Measurements from ENCODE around the gene DLGAP3.
"Not testable (repeated sequence)": the region's sequence is repeated elsewhere in the genome, so short reads cannot be mapped to it uniquely, and the experiment has no call there.

Gene DLGAP3

DNA sequence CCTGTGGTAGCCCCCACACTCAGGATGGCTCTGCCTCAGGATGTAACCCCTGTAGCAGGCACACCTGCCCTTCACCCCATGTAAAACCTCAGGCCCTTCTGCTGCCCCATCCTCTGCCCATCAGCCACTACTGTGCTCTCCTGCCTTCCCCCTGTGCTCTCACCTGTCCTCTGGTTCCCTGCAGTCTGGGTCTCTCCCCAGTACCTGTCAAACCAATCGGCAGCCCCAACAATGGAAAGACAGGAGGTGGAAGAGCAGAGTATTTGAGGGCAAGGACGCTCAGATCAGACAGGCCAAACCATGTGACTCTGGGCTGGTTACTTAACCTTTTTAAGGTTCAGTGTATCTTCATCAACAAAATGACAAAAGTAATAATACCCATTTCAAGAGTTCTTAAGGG, 100.8 kb downstream of the DLGAP3 start:
- DNase-seq: no peak

DNA sequence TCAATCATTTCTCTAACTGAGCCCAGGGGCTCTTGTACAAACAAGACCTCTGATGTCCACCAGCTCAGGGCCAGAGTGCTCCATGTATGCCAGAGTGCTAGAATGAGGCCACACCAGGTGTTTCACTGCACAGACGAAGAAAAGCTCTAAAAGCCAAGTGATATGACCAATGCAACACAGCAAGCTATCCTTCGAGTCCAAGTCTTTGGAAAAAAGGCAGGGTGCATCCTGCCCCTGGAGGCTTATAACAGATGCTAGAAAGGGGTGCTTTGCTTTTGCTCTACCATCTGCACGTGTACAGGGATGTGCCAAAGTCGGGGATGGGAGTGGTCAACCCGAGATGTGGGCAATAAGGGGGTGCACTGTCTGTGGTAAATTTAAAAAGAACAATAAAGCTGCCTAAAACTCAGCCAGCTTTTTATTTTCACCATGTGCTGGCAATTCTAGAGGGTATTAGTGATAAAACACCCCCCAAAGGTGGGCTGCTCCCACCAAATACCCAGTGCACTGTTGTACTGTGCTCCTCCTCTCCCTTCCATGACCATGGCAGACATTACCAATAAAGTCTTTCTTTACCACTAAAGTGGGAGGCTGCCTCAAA, 102.0 kb downstream of the DLGAP3 start:
- DNase-seq: no peak

DNA sequence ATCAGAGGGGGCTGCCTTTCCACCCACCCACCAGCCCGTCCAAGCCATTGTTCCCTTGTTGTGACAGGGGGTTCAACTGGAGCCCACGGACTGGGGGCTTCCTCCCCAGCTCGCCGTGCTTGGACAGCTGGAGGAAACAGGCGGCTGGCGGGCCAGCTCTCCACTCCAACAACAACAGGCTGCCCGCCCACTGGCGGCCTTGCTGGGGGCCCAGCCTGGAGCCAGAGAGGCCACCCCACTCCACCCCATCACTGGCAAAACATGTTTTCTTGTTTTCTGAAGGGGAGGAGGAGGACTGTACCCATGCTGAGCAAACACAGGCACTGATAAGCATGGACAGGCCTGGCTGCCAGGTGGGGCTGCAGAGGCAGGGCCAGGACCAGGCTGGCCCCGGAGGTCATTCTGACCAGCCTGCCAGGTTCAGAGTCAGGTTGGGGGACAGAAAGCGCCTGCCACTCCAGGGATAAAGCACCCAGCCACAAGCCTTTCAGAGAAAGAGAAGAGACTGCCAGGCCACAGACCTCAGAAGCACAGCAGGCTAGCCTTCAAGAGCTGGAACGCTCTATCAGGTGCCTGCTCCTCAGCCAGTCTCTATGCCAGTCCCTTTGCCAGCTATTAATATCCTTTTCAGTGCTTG, 103.9 kb downstream of the DLGAP3 start:
- DNase-seq: no peak

DNA sequence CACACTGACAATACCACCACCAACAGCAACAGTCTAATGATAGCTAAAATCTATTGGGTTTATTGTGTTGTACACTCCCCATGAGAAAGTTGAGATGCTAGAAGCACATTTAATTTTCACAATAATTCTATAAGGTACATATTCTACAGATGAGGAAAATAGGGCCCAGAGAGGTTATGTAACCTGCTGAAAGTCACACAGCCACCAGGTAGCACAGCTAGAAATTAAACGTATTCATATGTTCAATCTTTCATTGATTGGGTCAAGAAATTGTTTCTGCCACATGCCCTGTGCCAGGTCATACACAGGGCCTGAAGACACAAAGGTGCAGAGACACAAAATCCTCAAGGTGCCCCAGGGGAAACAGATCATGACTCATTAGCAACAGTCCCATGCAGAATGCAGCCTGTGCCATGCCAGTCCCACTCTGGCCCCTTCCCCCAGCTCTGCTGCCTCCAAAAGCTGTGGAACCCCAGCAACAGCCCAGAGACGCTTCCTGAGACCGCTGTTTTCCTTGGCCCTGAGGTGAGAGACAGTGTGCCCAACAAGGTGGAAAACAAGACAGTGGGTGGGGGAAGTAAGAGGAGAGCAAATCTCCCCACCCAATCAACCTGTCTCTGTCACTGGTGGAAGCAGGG, 104.5 kb downstream of the DLGAP3 start:
- no peak for DNase-seq

- no peak for DNase-seq
Measured at GRCh38 chr1:34822202-34822601, 107.2 kb downstream of the DLGAP3 start.

- DNase-seq: not testable (repeated sequence)
Measured at GRCh38 chr1:34818862-34819261, 110.6 kb downstream of the DLGAP3 start.

DNA sequence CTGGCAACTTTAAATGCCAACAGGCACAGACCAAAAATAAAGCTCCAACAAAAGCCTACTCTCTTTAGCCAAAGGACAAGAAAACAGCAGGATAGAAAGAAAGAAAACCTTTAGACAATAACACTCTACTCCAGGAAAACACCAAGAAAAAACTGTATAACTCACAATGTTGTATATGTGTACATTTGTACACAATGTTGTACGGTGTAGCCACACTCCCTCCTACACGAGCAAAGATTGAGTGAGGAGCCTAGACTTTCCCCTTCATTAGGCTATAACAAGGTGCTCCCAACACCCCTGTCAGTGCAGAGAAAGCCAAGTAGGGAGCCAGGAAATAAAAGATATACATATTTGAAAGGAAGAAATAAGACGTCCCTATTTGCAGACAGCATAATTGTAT, 112.7 kb downstream of the DLGAP3 start:
- no peak for DNase-seq

- no peak for DNase-seq
Measured at GRCh38 chr1:34816332-34816731, 113.1 kb downstream of the DLGAP3 start.
